GM18519 (cell line): ENCODE data around the gene RPS6KA2.

Experiments
- ATAC-seq: cut with Tn5 transposase; IDR thresholded peaks from one replicate; pipeline ENCODE4 v1.9.1; 2021; ENCODE audit warnings: mild to moderate bottlenecking, moderate library complexity; ENCODE audit not compliant: unreplicated experiment, low FRiP score

Gene RPS6KA2

DNA sequence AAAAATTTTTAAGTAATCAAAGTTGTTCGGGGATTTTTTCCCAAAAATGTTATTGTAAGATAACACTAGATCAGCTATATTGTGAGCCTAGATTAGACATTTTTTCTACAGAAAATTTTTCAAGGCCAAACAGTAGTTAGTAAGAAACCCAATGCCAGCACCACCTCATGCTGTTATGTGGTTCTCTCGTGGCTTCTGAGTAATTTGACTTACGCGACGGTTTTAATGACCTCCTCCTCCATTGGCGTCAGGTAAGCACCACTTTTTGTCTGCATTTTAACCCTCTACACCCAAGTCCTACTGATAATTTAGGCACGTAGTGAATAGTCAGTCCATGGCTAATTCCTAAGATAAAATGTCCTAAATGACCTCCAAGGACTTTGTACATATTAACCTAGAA is 9.7 kb downstream of the RPS6KA2 start:
- ATAC-seq, result no peak

DNA sequence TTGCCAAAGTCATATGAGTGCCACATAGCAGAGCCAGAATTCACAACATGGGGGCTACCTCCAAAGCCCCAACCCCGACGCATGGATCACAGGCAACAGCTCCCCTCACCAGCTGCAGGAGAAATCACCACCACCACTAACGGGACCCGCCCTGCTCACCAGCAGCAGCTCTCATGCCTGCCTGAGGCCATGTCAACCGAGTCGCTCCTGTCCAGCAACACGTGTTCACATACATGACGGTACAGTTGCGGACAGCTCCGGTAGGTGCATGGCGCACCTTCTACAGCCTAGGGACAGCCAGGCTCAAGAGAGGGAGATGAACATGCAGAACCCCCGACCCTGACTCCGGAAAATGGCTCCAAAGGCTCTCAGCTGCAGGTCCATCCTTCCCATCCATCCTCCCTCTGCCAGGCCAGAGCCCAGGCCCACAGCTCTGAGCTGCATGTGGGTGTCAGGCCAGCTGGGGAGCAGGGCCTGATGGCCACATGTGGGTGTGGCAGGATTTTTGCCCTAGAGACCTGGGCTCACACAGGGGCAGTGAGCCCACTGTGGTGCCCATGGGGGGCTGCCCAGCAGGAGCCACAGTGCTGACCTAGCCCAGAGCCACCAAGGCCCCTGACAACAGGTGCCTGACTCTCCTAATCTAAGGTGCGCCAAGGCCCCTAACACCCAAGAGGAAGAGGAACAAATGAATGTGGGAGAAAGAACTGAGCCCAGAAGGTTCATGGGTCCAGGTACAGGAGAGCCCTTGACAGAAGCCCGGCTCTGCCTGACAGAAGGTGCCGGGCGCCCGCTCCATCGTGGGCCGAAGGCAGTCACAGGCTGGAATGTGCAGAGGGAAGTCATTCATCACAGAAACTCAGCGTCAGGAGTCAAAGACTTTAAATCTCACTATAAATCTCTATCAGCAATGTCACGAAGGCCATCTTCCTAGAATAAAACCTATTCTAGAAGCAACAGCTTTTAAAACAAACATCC is 10.5 kb downstream of the RPS6KA2 start:
- ATAC-seq, result no peak

DNA sequence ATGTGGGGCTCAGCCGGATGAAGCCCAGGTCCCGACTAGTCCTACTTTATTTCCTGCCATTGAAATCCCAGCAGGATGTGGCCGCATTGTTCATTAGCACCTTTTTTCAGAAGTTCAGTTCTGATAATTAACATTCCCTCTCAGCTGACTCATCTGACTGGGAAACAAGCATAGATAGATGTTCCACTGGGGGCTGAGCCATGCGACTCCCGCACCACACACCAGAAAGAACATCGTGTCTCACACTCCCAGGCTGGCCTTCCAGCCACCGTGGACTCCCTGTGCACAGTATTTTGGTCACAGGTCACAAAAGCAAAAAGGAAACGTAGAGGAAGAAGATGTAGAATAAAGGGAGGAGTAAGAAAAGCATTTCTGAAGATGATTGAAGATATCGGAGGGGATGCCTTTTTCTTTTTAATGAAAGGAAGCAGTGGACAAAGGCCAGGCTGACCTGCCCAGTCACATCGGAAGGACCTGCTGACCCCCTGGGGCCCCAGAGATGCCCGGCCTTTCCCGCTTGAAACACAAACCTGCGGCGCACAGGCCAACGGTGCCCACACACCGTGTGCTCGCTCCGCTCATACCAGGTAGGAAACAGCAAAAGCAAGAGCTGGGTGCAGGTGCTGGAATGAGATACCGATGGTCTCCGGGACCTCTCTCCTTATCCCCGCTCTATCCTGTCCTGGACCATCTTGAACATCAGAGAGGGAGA is 11.8 kb downstream of the RPS6KA2 start:
- ATAC-seq, result no peak

DNA sequence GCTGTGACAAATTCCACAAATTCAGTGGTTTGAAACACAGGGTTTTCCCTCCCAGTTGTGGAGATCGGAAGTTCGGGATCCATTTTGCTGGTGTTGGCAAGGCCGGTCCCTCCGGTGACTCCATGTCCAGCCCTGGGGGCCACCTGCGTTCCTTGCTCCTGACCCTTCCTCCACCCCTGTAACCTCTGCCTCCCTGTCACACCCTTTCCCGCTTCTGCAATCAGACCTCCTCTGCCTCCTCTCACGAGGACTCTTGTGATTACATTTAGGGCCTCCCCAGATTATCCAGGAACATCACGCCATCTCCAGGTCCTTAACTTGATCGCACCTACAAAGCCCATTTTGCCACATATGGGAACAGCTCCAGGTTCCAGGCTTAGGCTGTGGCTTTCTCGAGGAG is 12.5 kb downstream of the RPS6KA2 start:
- no peak for ATAC-seq

DNA sequence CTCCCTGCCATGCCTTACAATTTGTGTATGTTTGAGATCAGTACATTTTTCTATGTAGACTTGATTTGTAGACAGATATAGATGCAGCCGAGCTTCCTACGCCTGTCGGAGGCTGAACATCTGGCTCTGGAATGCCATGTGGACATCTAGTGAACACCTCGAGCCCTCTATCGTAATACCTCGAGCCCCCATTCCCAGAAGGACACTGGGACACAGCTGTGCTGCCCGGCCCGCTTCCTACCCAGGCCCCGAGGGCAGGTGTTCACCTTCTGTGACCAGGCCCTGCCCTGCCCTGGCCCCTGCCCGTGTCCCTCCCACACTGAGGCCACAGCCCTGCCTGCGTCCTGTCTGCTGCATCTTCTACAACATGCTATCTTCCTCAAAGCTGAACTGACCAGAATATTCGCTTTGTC is 12.9 kb downstream of the RPS6KA2 start:
- no peak for ATAC-seq

DNA sequence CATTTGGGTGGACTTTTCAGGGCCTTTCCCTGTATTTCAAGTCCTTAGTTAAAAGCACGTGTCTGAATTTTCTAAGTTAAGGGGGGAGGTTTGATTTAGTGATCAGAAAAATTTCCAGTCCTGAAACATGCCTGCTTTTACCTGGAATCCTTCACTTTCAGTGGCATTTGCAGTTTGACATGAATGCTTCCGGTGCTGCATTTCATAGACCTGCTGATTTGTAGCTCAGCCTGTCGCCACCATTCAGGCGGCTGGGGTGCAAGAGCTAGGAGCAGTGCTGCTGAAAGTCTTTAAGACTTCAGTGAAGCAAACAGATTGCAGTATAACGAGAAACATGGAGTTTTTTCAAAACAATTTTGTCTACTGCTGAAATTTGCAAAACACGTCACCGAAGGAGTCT is 14.0 kb downstream of the RPS6KA2 start:
- no peak for ATAC-seq

DNA sequence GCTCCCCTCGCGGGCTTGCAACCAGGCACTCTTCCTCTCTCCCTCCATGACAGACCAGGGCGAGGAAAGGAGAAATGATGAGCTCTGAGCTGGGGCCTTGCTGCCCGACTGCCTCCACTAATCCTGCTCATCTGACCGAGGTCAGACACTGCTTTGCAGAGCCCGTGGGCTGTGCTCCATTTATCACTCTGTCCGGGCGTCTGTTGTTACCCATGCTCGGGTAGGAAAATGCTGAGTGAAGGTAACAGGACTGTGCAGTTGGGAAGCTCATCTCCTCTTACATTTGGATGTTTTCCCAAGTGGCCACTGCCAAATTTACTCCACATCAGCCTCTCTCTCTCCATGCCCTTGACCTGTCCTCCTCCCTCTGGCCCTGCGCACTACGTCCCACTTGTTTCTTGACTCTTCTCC is 14.6 kb downstream of the RPS6KA2 start:
- ATAC-seq, result no peak

DNA sequence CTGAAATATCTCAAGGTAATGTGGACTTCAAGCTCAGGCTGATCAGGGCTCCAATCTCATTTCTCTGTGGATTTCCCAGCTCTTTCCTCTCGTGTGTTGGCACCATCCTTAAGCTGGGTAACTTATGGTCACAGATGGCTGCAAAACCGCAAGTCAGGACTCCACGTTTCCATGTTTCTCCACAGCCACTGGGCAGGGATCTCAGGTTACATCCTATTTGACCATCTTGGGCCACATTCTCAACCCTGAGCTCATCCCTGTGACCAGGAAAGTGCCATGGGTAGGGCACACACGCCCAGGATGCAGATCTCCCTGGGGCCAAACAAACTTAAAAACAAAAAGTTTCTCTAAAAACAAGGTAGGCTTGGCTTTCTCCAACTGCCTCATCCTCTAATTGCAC is 15.4 kb downstream of the RPS6KA2 start:
- no peak for ATAC-seq

DNA sequence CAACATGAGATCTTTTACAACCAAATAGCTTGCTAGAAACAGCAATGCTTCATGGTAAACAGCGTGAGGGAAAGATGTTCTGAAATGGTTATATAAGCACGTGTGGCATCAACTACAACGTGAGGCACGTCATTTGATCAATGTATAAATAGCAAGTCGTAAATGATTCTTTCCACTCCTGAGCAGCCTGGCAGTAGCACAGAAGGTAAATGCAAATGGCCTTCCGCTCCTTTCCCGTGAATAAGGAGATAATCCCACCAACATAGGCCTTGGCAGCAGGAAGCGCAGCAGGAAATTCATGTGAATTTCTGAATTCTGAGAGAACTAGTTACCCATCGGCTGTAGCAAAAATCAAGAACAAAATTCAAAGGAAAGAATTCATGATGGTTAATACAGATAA is 17.0 kb downstream of the RPS6KA2 start:
- no peak for ATAC-seq

DNA sequence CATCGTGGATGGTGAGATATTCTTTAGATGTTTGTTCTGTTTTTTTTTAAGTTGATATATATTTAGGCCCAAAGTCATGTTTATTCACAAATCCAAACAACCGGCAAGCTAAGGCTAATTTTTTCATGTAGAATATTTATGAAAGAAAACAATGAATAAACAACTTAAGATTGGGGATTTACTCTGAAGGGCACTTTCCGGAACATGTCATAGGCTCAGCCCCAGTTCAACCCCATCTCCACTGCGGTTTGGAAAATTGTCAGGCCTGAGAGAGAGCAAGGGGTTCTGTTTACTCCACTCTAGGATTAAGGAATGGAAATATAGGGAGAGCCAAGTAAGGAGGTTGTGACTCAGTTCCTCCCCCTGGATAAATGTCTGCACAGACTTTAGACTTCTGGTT is 18.3 kb downstream of the RPS6KA2 start:
- ATAC-seq, result no peak

DNA sequence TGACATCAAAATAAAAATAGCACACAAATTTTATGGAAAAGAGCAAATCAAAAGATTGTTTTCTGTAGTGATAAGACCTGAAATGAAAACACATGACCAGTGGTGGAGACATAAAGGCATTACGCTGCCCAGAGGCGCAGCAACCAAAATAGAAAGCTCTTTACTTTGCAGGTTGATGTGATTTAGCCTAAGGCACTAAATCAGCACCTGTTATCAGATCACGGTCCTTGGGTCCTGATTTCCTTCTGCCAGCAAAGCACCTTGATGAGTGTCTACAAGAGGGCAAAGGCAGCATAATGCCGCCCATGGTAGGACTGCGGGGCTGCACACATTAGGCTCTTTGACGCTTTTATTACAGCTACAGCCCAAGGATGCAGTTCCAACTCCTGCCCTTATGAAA is 21.3 kb downstream of the RPS6KA2 start:
- no peak for ATAC-seq

DNA sequence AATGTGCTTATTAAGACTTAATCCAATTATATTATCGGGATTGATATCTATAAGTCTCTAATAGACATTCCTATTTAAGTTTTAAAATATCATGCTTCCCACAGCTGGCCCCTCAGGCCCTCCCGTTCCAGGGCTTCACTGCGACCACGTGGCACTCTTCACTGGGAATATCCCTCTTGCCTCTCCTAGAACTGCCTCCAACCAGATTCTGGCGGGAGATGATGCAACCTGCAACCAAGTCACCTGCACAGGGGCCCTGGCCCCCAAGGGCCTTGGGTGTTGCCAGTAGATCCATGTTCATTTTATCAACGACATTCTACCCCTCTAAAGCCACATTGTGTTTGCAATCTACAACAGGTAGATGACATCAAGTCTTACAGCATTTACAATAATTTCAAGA is 22.1 kb downstream of the RPS6KA2 start:
- no peak for ATAC-seq

DNA sequence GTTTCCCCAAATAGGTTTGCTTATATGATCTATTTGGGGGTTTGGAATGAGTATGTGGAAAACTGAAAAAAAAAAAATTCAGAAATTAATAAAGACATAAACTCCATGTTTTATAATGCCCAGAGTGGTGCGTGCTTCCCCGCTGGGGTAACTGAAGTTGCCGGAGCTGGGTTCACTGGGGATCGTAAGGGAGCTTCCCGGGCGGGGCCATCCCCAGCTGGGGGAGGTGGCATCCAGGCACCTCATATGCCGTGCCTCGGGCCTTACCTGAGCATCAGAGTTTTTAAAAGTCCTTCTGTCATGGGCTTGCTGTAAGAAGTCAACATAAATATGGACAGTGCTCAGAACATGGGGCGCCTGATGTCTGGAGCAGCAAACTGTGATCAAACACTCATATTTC is 22.7 kb downstream of the RPS6KA2 start:
- ATAC-seq, result no peak

DNA sequence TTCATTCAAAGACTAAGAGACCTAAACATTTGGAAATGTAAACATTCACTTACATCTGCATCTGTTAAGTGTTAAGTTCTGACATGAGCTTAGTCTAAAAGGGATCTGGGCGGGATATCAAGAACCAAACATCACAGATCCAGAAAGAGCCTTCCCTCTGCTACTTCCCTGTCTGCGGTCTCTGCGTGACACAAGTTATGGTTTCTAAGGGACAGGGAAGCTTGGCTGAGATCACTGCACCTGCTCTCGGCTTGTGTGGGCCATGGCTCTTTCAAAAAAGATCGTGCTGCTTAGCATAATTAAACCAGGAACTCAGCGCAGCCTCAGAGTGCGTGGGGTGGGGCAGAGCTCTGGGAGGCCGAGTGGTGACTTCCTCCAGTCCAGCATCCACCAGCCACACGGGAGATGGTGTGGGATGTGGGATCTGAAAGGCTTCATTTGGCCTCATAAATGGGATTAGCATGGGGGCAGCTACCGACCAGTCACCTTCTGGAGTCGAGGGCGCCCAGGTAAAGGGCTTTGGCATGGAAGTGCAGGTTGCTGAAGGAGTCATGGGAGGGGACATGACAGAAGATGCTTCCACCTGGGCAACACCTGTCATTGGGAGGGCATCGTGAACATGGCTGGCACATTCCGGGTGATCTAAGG is 23.9 kb downstream of the RPS6KA2 start:
- ATAC-seq, result no peak

DNA sequence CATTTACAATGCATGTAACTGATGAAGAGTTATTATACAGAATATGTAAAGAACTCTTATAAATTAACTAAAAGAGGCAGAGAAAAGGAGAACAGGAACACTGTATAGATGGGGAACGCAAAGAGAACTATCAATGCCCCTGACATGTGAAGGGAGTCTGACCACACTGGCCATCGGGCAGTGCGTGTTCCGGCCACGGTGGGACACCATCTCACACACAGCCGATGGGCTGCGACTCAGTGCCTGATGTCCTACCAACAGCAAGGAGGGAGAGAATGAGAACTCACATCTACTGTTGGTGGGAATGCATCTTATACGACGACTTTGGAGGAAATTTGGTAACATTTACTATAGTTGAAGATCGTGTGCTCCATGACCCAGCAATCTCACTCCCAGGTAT is 25.1 kb downstream of the RPS6KA2 start:
- no peak for ATAC-seq

DNA sequence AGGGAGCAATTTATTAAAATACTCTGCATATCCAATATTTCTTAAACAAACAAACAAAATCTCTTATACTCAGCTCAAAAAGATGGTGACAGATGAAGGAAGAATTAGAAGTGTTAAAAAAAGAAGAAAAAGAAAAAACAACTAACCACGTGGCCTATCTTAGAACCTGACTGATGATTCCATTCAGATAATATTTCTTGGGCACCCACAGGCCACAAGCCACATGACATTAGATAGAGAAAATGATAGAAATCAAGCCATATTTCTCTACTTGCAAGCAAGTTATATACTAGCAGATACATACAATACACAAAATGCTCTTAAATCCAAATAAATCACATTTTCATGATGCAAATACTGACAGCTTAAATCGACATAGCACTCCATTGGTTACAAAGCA is 26.1 kb downstream of the RPS6KA2 start:
- no peak for ATAC-seq

DNA sequence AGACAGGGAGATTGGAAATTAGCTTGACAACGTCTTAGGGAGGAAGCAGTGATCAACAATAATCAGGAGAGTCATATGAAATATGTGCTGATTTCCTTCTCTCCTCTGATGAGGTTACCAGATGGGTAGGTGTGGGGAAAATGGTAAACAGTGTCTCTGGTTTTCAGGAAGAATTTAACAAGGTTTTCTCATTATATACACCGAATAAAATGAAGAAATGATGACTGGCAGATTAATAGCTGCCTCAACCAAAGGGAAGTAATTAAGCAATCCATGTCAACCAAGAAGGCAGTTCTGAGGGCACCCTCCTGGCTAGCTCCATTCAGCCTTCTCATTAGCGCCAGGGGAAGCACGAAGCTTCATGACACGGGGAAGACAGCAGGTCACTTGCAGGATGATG is 27.8 kb downstream of the RPS6KA2 start:
- ATAC-seq, result no peak

DNA sequence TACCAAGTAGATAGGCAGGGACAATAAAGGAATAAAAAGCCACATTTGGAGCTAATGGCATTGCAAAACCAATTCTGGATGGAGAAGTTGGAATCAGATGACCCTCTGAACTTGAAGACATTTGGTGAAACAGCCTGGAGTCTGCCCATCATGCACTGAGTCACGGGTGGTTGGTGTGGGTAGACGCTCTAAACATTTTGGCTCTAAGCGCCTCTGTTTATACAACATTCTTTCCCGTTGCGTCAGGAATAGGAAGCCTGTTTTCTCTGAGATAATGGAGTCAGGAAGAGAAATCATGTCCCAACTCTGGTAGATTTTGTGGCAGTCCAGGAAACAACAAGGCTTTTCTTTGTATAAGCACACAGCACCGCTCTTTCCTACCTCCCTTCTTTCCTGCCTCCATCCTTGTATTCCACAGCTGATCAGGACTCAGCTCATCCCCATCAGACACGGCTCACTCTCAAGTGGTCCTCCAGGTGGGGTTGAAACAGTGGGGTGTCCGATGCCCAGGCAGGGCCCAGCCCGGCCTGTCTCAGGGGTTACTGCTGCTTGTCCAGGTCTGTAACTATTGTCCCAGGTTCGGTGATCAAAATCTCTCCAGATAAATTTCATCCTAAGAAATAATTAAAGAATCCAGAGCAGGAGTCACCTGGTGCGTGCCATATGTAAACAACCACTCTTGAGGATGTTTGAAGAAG is 28.5 kb downstream of the RPS6KA2 start:
- ATAC-seq, result no peak

DNA sequence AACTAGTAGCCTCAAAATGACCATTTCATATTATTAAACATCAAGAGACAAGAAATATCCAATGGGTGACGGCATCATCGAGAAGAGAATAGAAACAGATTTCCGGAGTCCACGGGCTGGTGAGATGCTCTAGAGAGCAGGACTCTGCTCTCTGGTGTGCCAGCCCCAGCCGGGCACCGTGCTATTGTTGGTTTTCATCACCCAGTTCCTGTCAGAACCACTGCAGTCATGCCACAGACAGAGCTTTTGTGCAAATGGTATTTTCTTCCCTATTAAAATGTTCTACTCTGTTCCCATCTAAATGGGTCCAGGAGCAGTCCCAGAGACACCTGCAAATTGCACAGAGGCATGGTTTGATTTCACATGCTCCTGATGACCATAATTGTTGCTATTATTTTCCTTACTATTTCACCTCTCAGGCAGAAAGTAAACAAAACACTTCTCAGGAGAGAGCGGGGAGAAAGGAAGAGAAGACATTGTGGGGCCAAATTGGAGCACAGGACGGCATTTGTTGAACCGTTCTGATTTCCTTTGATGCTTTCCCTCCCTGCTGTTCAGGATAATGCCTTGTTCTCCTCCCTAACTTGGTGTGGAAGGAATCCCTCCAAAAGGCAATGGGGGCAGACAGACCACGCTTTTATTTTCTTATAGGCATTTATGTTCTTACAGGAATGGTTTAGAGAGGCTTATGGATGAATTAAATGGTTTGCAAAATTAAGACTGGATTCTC is 29.2 kb downstream of the RPS6KA2 start:
- ATAC-seq, result no peak
